ENCODE data around the gene MYL12B.
"Not testable (repeated sequence)": the region's sequence is repeated elsewhere in the genome, so short reads cannot be mapped to it uniquely, and the experiment has no call there.

Gene MYL12B

DNA sequence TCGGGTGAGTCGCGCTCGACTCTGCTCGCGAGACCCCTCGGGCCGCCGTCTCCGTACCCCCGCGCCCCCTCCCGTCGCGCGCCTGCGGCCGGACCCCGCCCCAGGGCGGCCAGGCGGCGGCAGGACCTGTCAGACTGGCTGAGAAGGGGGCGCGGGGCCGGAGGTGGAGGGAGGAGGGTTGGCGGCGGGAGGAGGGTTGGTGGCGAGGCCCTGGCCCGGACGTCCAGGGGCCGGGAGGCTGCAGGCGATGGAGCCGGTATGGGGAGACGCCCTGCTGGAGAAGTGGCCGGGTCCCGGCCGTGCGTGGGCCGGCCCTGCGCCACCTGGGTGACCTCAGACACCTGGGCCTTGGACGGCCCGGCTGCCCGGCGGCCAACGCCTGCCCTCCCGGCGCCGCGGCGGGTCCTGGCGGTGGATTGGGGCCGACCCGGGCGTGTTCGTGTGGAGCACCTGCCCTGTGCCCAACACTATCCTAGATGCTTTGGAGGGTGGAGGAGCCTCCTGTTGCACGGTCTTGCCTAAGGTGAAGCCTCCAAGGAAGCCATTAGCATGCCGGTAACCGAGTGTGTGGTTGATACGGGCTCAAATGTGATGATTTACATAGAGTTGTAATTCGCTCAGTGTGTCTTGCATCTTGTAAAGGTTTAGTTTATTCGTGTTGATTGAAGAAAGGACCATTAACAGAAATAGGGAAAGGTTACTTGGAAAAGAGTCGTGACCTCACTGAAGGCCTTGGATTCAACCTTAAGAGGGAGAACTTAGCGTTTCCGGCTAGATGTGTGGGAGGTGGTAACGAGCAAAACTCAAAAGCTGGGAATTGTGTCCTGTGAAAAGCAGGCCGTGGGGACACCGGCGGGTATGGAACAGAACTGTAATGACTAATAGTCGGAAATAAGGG lies 550 bp downstream of the MYL12B start:
- no peak for DNase-seq (ENCODE audit: low spot score)

DNA sequence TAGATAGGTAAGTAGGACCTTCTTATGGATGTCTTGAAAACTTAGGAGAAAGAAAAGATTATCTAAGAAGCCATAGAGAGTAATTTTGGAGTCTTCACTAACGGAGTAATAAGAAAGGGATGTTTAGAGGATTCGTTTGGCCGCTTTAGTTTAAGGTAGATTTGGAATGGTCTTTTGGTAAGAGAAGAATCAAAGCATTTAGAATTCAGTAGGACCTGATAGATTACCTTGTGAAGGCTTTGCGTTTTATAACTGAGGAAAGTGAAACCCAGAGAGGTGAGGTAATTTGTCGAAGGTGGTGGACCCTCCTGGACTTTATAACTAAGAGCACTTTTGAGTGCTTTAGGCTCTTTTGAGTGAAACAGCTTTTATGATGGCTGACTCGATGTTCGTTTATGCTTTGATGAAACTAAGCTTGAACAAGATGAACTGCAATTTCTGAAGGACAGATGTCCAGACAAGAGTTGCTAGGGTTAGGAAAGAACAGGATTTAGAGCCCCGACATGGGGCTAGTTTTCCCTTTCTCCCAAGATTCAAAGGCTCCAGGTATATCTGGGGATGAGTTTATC lies 1.3 kb downstream of the MYL12B start:
- DNase-seq (ENCODE audit: low spot score) = no peak

DNA sequence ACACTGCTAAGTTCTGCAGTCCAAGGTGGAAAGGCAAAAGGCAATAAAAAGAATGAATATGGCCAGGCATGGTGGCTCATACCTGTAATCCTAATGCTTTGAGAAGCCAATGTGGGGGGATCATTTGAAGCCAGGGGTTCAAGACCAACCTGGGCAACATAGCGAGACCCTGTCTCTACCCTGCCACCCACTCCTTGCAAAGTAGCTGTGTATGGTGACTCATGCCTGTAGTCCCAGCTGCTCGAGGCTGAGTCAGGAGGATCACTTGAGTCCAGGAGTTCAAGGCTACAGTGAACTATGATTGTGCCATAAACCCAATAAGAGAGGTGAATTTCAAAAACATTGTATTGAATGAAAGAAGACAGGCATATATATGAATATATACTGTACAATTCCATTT lies 2.4 kb downstream of the MYL12B start:
- no peak for DNase-seq (ENCODE audit: low spot score)

DNA sequence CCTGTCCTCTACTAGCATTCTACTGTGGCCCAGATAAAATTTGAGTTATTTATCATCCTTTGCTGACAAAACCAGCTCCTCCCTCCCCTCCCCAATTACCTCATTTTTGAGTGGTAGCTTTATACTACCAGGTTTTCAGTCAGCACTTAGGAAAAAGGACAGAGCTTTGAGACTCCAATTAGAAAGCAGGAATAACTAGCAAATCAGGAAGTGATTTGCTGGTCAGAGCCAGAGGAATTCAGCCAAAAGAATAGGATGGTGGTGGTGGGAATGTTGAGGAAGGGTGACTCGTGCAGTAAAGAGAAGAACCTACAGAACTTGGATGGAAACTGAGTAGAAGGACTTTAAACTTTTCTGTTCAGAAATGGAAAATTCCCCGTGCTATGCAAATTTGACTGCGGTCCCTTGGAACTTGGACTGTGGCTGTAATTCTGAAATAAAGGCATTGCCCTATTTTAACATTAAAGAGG lies 3.7 kb downstream of the MYL12B start:
- DNase-seq (ENCODE audit: low spot score) = peak; percentile 31

DNA sequence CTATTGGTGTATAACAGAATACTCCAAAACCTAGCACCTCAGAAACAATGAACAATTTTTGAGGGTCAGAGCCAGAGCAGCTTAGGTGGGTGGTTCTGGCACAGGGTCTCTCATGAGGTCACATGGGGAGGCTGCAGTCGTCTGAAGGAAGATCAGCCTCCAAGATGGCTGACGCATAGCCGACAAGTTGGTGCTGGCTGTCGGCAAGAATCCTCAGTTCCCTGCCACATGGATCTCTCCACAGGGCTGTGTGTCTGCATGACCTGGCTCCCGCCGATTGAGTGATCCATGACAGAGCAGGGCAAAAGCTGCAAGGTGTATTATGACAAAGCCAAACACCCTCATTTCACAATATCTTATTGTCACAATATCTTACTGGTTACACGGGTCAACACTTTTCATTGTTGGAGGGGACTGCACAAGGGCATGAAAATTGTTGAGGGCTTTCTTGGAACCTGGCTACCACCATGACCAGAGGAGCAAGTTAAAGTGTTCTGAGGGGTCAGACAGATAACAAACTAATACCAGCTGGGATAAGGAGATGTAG lies 4.2 kb downstream of the MYL12B start:
- no peak for DNase-seq (ENCODE audit: low spot score)

DNA sequence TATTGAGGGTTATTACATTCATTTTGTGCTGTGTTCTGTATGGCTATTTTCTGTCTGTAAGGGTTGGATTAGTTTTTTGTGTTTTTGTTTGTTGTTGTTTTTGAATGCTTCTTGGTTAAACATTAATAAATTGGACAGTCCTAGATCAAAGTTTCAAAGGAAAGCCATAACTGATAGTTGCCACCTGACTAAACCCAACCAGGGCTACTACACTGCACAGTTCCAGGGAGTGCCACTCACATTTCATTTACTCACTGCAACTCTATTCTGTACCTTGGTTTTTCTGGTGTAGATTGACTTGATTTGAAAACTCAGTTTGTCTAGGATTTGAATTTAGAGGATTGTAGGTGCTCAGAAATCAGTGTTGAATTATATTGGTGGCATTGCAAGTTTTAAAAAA lies 6.4 kb downstream of the MYL12B start:
- no peak for DNase-seq (ENCODE audit: low spot score)

DNA sequence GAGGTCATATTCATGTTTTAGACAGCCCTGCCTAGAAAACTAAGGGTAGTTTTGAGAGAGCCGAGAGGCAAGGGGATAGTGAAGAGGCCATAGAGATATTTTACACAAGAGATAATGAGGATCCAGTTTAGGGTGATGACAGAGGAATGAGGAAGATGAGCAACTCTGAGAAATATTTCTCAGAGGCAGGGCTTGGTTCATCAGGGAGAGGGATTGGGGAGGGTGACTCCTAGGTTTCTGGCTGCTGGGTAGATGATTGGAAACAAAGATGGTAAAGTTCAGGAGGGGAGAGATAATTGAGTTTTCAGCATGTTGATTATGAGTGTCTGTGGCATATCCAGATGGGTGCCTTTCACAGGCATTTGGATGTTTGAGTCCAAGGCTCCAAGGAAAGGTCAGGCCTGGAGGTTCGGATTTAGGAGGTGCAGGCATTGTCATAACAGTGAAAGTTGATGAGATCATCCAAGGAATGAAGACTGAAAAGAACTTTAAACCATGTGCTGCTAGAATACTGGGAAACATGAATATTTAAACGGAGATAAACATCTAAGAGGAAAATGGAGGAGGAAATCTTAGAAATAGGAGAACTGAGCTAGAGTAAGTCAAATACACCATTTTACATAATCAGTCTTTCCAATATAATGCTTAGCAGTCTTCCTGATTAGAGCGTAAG lies 7.4 kb downstream of the MYL12B start:
- peak; percentile 63 for DNase-seq (ENCODE audit: low spot score)

DNA sequence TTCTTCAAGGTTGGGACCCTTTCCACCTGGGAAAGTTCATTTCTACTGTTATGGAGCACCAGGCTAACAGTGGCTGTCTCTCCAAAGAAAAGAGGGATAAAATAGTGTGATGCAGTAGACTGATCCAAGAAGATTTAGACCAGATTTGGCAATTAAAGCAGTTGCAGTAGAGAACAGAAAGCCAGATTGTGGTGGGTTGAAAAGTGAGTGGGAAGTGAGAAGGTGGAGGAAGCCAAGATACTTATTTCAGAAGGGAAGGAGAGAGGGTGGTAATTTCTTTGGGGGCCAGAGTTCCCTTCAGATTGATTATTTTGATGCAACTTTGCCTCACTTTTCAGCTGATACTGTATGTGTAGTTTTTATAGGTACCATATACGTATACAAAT lies 8.0 kb downstream of the MYL12B start:
- DNase-seq (ENCODE audit: low spot score) = no peak

DNA sequence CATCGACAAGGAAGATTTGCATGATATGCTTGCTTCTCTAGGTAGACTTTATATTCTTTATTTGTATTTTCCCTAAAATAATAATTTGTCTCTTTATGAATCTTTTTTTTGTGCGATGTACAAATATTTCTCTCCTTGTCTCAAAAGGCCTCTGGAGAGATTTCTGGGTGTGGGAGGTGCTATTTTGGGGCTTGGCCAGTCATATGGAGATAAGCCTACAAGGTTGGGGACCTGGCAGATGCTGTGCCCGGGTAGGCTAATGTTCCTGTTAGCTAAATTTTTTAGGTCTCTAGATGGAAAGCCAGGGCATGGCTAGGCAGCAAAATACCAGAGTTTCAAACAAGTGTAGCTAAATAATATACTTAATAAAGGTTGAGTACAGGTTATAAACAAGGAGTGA lies 11.1 kb downstream of the MYL12B start:
- no peak for DNase-seq (ENCODE audit: low spot score)

DNA sequence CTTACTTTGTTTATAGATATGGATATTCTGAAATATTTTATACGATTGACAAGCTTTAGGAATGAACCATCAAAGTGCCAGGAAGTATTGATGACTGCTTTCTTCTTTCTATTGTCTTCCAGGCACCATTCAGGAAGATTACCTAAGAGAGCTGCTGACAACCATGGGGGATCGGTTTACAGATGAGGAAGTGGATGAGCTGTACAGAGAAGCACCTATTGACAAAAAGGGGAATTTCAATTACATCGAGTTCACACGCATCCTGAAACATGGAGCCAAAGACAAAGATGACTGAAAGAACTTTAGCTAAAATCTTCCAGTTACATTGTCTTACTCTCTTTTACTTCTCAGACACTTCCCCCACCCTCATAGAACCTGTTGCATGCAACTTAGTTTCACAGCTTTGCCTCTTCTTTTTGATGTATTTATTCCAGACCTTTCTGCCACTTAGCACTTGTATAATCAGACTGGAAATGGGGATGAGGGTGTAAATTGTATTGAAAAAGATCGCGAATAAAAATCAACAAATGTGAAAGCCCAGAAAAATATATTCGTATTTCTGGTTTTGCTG lies 15.8 kb downstream of the MYL12B start:
- DNase-seq (ENCODE audit: low spot score) = not testable (repeated sequence)

DNA sequence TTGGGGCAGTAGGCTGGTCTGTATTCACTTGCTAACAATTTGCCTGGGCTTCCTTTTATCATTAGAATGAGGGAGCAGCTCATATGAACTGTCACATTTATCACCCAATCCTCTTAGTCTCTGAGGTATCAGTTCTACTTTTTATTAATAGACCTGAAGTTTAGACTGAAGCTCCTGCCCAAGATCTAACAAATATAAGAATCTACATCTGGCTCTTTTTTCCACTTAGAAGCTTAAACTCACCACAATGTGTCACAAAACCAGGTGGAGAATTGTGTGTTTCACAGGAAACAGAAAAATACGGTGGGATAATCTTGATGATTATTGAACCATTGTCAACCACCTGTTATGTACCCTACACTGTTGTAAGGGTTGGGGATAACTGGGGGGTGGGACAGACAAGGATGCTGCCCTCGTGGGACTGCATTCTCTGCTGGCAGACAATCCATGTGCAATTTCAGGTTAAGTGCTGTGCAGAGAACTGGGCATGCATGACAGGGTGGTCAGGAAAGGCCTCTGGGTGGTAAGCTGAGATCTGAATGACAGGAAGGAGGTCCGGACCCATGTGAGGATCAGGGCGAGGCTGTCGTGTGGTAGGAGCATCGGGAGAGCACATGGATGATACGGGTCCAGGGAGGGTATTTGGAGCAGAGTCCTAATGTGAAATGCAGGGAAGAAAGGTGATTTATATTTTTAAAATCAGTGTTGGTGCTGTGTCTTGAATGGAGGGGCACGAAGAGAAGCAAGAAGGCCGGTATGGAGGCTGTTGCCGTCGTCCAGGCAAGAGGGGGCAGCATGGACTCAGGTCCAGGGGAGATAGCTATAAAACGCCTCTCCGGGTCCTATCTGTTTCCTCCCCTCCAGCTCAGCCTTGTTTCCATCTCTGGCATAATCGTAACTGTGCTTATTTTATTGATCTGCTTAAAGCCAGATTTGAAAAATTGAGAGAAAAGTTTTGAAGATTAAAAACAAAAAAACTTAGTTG lies 17.6 kb downstream of the MYL12B start:
- no peak for DNase-seq (ENCODE audit: low spot score)

DNA sequence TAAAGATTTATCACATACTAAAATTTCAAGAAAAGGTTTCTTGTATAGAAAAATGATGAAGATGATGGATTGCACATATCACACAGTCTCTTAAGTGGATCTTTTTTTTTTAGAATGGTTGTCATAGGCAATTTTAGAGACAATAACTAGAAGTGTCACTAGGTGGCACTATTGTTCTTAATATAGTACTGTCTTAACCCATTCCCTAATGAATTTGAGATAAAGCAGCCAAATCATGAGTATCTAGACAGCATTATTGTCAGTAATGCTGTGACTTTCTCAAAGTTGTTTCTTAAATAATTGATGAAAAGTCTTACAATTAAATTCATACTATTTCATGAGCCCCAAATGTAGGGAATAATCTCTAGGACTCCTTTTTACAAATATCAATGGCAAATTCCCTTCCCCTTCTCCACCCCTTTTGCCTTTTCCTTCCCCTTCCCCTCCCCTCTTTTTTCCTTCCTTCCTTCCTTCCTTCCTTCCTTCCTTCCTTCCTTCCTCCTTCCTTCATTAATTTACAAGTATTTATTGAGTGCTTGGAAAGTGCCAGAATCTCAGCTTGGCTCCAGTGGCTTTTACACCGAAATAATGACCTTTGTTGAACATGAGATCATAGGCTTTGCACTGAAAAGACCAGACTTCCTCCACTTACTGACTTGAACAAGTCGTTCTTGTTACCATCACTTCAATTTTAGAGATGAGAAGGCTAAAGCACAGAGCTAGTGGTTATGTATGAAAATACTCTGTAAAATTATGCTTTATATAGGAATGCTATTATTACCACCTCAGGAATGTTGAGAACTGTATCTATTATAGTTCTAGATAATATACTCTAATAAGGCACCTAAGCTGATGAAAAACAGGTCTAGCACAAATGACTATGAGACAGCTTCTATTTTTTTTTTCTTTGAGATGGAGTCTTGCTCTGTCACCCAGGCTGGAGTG lies 19.8 kb downstream of the MYL12B start:
- peak; percentile 73 for DNase-seq (ENCODE audit: low spot score)

DNA sequence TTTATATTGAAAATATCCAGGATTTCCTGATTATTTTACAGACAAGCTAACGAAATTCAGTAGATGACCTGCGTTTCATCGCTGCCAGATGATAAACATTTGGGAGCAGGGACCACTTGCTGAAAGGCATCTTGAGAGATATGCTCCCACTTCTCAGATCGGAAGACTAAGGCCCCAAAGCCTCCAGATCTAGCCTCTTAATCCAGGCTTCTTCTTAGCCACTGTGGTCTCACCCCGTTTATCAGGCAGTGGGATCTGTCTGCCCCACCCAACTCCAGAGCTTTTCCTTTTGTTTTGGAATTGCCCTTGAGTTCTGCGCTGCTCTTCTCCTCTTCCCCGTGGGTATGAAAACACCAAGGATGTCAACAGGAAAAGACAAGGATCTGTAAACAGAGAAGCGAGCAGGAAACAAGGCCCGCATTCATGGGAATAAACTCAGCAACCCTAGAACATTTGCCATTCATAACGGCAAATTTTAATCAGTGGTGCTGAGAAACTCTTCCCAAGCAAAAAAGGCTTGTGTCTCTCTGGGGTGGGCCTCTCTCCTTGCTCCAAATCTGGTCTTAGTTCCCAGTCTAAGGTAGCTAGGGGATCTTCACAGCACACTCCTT lies 21.4 kb downstream of the MYL12B start:
- DNase-seq (ENCODE audit: low spot score) = no peak

DNA sequence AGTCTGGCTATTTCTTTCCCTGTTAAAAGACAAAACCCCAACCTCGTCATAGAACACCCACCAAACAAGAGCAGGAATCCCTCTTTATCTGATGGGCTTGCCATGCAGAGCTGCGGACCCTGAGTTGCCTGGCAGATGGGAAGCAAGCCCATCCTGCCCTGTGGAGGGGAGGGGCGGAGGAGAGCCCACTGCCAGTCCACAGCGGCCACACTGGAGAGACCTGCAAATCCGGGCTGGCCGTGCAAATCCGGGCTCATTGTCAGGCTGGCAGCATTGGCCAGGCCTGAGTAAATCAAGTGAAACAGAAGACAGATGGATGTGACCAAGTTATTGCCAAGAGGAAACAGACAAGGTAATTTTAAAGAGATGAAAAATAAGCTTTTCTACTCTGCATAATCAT lies 22.0 kb downstream of the MYL12B start:
- DNase-seq (ENCODE audit: low spot score) = no peak

DNA sequence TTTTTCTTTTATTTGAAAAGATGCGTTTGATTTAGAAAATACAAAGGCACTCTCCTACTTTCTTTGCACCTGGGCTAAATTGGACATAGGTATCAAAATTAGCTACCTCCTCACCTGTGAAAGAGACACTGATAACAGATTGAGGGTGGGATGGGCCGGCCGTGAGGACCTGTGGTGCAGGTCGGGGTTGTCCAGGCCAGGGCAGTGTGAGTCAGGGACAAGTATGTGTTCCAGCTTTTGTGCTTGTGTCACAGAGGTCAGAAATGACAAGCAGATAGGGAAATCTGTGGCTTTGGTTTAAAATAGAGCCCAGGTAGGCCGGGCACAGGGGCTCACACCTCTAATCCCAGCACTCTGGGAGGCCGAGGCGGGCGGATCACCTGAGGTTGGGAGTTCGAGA lies 22.6 kb downstream of the MYL12B start:
- no peak for DNase-seq (ENCODE audit: low spot score)

DNA sequence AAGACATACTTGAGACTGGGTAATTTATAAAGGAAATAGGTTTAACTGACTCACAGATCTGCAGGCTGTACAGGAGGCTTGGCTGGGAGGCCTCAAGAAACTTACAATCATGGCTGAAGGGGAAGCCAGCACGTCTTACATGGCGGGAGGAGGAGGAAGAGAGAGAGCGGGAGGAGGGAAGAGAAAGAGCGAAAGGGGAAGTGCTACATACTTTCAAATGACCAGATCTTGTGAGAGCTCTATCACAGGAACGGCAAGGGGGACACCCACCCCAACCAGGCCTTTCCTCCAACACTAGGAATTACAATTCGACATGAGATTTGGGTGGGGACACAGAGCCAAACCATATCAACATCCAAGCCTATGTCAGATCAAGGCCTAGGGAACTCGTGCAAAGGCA lies 24.2 kb downstream of the MYL12B start:
- DNase-seq (ENCODE audit: low spot score) = no peak

DNA sequence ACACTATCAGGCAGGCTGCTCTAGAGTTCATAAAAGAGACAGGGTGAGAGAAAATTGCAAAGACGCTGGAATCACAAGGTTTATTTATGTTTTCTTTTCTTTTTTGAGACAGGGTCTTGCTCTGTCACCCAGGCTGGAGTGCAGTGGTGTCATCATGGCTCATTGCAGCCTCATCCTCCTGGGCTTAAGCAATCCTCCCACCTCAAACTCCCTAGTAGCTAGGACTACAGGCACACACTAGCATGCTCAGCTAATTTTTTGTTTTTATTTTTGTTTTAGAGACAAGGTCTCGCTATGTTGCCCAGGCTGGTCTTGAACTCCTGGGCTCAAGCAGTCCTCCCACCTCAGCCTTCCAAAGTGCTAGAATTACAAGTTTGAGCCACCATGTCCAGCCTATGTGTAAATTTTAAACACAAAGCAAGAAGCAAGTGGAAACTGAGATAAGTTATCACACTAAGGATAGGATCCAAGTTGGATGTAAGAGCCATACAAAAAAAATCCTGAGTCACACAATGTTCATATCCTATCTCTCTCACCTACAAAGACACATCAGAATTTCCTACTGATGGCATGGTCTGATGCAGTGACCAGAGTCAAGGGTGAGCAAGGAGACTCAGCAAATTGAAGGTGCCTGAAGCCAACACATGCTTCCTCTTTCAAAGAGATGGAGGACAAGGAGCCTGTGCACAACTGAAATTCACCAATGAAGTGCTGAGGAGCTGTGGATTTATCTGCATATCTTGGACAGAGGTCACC lies 31.4 kb downstream of the MYL12B start:
- no peak for DNase-seq (ENCODE audit: low spot score)

DNA sequence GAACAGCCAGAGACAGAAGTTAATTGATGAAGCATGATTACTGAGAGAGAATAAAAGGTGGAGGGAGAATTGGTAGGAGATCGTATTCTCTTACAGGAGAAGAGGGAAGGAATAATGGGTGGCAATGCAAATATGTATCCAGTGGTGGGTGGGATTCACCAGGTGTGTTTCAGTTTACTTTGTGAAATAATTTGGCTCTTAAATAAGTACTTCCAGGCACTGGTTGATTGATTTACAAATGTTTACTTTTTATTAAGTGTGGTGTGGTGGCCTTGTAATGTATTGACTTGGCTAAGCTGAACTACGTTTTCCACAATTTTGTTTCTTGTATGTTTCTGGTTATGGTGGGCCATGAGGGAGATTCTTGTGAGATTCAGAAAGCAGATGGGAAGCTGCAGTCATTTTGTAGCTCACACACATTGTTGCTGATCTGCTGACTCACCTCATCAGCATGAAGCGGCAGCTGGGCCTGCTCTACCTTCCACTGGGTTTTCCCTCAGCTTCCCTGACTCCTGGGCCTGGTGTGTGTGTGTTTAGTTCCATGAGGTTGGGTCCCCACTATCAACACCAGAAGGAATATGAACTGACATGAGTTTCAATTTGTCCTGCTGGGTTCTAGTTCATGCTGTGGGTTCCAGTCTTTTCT lies 32.6 kb downstream of the MYL12B start:
- DNase-seq (ENCODE audit: low spot score) = no peak
